Testis (tissue), 2 donors: ENCODE data around the gene PLK5.

Experiments
- POLR2A ChIP-seq: fragments of 450-650 bp; IDR thresholded peaks from one replicate; pipeline ENCODE4 v1.6.1; 2017; ENCODE audit warnings: antibody characterized with exemption, mild to moderate bottlenecking, moderate library complexity
- TF ChIP-seq, protein P1 (sequence below), 3 experiments: fragments of 450-650 bp in 2 of 3; fragments of 200-600 bp in 1 of 3; sonication (generic) in 1 of 3; IDR thresholded peaks; one replicate each; pipeline ENCODE4 v1.5.1; 2016 to 2019; ENCODE audit warnings: antibody characterized with exemption in 3 of 3, mild to moderate bottlenecking in 2 of 3, moderate library complexity in 1 of 3

- TF ChIP-seq, protein P1, sequence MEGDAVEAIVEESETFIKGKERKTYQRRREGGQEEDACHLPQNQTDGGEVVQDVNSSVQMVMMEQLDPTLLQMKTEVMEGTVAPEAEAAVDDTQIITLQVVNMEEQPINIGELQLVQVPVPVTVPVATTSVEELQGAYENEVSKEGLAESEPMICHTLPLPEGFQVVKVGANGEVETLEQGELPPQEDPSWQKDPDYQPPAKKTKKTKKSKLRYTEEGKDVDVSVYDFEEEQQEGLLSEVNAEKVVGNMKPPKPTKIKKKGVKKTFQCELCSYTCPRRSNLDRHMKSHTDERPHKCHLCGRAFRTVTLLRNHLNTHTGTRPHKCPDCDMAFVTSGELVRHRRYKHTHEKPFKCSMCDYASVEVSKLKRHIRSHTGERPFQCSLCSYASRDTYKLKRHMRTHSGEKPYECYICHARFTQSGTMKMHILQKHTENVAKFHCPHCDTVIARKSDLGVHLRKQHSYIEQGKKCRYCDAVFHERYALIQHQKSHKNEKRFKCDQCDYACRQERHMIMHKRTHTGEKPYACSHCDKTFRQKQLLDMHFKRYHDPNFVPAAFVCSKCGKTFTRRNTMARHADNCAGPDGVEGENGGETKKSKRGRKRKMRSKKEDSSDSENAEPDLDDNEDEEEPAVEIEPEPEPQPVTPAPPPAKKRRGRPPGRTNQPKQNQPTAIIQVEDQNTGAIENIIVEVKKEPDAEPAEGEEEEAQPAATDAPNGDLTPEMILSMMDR (IDR thresholded peaks at IDR 0.05), result no peak
- TF ChIP-seq POLR2A, result no peak
Observed at GRCh38 chr19:1483131-1483978, 40.5 kb upstream of the PLK5 start.
